Prostate gland (tissue), 2 donors: ENCODE measurements around the gene HSD17B11.
"Not testable (repeated sequence)": the region's sequence is repeated elsewhere in the genome, so short reads cannot be mapped to it uniquely, and the experiment has no call there.

ENCODE experiments used
- CTCF ChIP-seq, 4 experiments: fragments of 200-600 bp in 2 of 4; fragments of 450-650 bp in 2 of 4; sonication (generic) in 2 of 4; IDR thresholded peaks; 1 replicate in 3 of 4; 2 replicates in 1 of 4; pipeline ENCODE4 v1.5.1; 2016 to 2019; ENCODE audit warnings: antibody characterized with exemption in 4 of 4, mild to moderate bottlenecking in 2 of 4, moderate library complexity in 2 of 4
- POLR2A ChIP-seq: fragments of 450-650 bp; IDR thresholded peaks from one replicate; pipeline ENCODE4 v1.6.1; 2016; ENCODE audit warnings: antibody characterized with exemption, mild to moderate bottlenecking

GRCh38 chr4:87390055-87390454 is 933 bp downstream of the HSD17B11 start:
- TF ChIP-seq POLR2A; CTCF (IDR thresholded peaks at IDR 0.05): not testable (repeated sequence)
